Measurements from ENCODE around the gene TUBA8.
"Not testable (repeated sequence)": the region's sequence is repeated elsewhere in the genome, so short reads cannot be mapped to it uniquely, and the experiment has no call there.

TUBA8 gene

DNA sequence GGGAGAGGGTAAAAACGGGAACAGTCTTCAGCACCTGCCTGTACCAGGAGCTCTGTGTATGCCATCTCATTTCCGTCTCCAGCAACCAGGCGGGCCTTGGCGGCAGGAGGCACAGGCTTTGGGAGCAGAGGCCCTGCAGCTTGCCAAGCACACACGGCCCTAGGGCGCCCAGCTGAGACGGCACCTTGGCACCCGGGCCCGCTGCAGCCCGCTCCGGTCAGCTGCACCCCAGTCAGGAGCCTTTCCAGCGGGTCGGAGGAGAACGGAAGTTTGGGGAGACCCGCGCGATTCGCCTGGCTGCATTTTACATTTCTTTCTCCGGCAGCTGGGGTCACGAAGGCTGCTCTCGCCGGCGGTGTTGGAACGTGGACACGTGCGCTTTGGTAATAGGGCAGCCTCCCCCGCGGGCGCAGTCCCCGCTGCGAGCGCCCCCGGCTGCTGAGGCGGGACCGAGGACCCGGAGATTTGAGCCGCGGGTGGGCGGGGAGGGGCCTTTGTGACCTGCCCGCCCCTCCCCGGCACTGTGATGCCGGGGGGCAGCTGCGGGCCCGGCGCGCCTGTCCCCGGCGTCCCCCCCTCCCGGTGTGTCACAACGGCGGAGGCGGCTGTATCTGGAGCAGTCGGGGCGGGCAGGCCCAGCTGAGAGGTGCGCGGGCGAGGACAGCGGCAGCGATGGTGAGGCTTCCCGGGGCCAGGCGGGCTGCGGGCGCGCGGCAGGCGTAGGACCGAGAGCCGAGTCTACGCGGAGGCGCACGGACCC is at the start of gene TUBA8:
TSS of gene TUBA8 (plus strand) at position 616 of the 760 bp plus-strand sequence. CDS start at position 673, 57 bp downstream.
- TF ChIP-seq, protein P1, sequence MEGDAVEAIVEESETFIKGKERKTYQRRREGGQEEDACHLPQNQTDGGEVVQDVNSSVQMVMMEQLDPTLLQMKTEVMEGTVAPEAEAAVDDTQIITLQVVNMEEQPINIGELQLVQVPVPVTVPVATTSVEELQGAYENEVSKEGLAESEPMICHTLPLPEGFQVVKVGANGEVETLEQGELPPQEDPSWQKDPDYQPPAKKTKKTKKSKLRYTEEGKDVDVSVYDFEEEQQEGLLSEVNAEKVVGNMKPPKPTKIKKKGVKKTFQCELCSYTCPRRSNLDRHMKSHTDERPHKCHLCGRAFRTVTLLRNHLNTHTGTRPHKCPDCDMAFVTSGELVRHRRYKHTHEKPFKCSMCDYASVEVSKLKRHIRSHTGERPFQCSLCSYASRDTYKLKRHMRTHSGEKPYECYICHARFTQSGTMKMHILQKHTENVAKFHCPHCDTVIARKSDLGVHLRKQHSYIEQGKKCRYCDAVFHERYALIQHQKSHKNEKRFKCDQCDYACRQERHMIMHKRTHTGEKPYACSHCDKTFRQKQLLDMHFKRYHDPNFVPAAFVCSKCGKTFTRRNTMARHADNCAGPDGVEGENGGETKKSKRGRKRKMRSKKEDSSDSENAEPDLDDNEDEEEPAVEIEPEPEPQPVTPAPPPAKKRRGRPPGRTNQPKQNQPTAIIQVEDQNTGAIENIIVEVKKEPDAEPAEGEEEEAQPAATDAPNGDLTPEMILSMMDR (IDR thresholded peaks at IDR 0.05; ENCODE audit: control extremely low read depth, extremely low read depth, low read depth, missing control alignments): peak; percentile 25
- ChIA-PET POLR2A (interaction anchor here (0.6 kb wide), 1 partner anchor 26 kb away, joined by 4 read pairs; no protein-coding TSS in a partner anchor), CTCF (interaction anchor here (0.8 to 1.0 kb wide), 3 partner anchors 17 to 35 kb away, joined by 3 to 4 read pairs (median 3); no protein-coding TSS in a partner anchor)
- peak; percentile 64 for DNase-seq (ENCODE audit: extremely low spot score)

DNA sequence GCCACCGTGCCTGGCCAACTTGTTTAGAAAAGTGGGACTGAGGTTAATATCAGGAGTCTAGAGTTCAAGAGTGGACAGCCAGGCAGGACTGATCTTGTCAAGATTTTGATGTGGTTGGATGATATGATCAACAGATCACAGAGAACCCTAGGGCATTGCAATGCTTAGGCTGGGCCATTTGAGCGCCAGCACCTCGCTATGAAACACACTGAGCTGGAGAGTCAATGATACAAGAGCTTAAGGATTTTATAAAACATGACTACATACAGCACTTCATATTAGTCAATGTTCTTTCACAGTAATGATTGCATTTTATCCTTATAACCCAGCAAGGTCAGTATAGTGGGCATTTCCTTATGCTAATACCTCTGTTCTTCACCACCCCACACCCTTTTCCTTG is 48.2 kb upstream of the TUBA8 start:
- TF ChIP-seq, protein P1 (IDR thresholded peaks at IDR 0.05; ENCODE audit: control extremely low read depth, extremely low read depth, low read depth, missing control alignments): no peak
- no peak for DNase-seq (ENCODE audit: extremely low spot score)
- ChIA-PET POLR2A (no interaction called here), CTCF (interaction anchor here (1.0 to 5.7 kb wide), 9 partner anchors 8 to 504 kb away, joined by 3 to 91 read pairs (median 4); partner anchors contain the start of genes MICAL3 and PEX26)

DNA sequence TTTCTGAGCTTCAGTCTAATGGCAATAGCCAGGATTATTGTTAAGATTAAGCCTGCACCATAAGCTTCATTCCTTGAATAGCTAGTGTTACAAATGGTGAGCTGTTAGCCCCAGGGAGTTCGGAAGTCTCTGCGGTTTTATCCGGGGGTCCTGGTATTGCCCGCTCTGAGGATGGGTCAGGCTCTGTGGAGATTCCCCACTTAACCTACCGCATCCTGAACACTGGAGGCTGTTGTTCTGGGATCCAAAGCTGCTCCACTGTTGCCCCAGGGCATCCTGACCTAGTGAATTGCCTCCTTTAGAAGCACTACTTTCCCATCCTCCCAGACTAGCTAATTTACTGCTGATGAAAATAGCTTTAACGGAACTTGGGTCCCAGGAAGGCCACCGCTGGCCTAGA is 47.3 kb upstream of the TUBA8 start:
- DNase-seq (ENCODE audit: extremely low spot score): no peak
- POLR2A ChIA-PET: no interaction called here
- CTCF ChIA-PET: interaction anchor here (1.2 to 5.7 kb wide), 8 partner anchors 9 to 505 kb away, joined by 3 to 91 read pairs (median 4); partner anchors contain the start of genes MICAL3 and PEX26
- TF ChIP-seq, protein P1 (IDR thresholded peaks at IDR 0.05; ENCODE audit: control extremely low read depth, extremely low read depth, low read depth, missing control alignments): no peak

DNA sequence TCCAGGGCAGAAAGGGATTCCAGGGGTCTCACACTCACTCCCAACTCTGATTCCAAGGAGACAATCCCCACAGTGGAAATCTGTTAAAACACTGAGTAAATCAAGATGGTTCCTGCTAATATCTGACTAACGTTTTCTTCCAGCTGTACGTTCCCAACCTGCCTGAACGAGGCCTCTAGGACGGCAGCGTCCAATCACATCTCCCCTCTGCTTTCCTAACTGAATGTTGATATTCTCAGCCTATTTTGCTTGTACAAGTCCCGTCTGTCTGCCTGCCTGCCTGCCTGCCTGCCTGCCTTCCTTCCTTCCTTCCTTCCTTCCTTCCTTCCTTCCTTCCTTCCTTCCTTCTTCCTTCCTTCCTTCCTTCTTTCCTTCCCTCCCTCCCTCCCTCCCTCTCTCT is 46.9 kb upstream of the TUBA8 start:
- DNase-seq (ENCODE audit: extremely low spot score); POLR2A ChIA-PET: not testable (repeated sequence)
- CTCF ChIA-PET: interaction anchor here (1.3 to 5.7 kb wide), 7 partner anchors 8 to 505 kb away, joined by 3 to 91 read pairs (median 5); partner anchors contain the start of genes MICAL3 and PEX26

DNA sequence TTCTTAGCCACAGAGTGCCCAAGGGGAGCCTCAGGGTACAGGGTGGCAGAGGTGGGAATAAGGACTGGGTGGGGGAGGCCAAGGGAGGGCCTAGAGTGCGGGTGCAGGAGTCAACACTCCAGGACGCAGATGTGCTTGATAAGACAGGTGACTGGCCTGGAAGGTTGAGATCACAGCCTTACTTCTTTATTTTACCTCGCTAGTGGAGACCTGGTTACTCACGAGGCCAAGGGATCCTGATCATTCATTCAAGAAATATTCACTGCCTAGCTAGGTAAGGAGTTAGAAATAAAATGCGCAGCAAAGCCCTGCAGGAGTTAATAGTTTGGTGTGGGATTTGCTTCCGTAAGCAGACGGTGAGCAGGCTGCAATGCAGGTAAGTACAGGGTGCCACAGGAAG is 46.0 kb upstream of the TUBA8 start:
- POLR2A ChIA-PET: no interaction called here

DNA sequence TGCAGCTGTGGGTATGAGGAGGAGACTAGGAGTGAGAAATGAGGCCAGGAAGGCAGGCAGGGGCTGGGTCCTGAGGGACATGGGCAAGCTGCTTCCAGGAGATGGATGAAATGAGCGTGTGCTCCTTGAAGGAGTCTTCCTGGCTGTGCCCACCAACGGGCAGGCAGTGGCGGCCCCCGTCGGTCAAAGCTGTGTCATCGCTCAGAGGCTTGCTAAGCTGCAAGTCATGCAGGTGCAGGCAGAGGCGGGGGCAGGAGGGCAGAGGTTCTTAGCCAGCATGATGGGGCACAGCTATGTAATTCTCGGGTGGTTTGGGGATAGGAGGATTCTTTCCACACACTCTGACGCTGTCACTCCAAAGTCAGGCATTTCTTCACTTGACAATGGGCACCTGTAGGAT is 45.4 kb upstream of the TUBA8 start:
- POLR2A ChIA-PET: no interaction called here
- CTCF ChIA-PET: interaction anchor here (0.9 to 5.7 kb wide), 5 partner anchors 8 to 236 kb away, joined by 3 to 91 read pairs (median 4); partner anchors contain the start of gene PEX26
- TF ChIP-seq, protein P1 (IDR thresholded peaks at IDR 0.05; ENCODE audit: control extremely low read depth, extremely low read depth, low read depth, missing control alignments): no peak
- DNase-seq (ENCODE audit: extremely low spot score): no peak

More for the DNA sequence above, 46.0 kb upstream of the TUBA8 start:
- TF ChIP-seq, protein P1 (IDR thresholded peaks at IDR 0.05; ENCODE audit: control extremely low read depth, extremely low read depth, low read depth, missing control alignments): no peak
- CTCF ChIA-PET: interaction anchor here (0.9 to 5.7 kb wide), 4 partner anchors 8 to 125 kb away, joined by 3 to 91 read pairs (median 4); partner anchors contain the start of gene PEX26
- no peak for DNase-seq (ENCODE audit: extremely low spot score)

Data from GM10248 (cell line).